GM19238 (cell line): ENCODE results near the gene TGM1.
A peak's percentile ranks its signal among the peaks of the same experiment; 100 is the strongest.
"Not testable (repeated sequence)": the region's sequence is repeated elsewhere in the genome, so short reads cannot be mapped to it uniquely, and the experiment has no call there.

ENCODE experiments used
- DNase-seq: peaks from one replicate; pipeline ENCODE4 v3.0.0; 2011; ENCODE audit warnings: low spot score; ENCODE audit not compliant: insufficient read length

TGM1 gene

DNA sequence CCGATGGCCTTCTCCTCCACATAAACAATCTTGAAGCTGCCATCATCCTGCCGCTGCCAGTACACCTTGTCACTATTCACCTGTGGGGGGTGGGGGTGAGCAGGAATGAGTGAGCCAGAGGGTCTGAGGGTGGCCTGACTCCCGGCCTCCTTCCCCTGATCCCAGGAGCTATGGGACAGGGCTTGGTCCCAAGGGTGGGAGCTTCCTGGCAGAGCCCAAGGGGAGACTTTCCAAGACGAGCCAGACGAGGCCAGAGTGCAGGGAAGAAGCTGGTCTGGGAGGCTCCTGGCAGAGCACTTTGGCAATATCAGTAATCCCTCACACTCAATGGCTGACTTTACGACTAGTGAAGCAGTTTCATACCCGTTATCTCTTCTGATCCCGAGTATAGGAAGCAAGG, 7.5 kb downstream of the TGM1 start:
- DNase-seq, result no peak

DNA sequence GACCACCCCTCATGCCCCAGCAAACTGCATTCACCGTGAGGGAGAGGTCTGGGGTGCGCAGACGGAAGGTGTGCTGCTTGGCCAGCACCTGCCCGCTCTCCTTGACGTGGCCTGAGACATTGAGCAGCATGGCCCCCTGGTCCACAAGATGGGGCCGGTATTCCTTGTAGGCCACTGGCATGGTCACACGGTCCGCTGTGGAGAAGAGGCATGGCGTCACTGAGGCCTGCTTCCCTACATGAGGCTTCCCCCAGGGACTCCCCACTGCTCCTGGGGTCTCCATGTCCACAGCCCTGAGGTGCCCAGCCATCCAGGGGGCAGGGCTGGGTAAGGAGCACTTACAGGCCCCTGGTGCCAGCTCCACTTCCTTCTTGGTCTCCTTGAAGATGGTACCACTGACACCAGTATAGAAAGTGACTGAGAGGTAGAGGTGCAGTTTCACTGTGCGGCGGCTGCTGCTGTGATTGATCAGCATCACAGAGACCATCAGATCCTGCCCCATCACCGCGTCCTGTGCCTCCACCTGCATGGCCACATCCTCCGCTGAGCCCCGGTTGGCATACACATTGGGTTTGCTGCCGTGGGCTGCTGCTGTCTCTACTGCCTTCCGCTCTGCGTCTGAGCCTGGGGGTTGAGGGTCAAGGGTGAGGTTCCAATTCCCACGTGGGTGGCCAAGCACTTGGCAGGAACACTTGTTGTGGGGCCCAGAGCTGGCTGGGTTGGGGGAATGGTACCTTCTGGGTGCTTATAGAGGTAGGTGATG, 8.2 kb downstream of the TGM1 start:
- DNase-seq, result no peak

DNA sequence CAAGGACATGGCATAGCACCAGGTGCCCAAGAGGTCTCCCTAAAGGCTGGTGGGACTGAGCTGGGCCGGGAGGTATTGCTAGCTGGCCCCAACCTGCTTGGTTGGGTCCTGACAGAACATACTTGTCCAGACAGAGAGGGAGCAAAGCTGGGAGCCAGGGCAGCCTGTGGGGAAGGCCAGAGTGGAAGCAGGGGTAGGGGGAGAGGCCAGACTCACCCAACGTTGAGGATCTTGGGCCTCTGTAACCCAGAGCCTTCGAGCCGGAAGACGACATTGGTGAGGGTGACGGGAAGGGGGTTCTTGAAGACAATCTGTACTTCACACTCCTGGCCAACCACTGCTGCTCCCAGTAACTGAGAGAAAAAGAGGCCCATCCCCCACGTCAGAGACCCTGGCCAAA, 9.0 kb downstream of the TGM1 start:
- no peak for DNase-seq

DNA sequence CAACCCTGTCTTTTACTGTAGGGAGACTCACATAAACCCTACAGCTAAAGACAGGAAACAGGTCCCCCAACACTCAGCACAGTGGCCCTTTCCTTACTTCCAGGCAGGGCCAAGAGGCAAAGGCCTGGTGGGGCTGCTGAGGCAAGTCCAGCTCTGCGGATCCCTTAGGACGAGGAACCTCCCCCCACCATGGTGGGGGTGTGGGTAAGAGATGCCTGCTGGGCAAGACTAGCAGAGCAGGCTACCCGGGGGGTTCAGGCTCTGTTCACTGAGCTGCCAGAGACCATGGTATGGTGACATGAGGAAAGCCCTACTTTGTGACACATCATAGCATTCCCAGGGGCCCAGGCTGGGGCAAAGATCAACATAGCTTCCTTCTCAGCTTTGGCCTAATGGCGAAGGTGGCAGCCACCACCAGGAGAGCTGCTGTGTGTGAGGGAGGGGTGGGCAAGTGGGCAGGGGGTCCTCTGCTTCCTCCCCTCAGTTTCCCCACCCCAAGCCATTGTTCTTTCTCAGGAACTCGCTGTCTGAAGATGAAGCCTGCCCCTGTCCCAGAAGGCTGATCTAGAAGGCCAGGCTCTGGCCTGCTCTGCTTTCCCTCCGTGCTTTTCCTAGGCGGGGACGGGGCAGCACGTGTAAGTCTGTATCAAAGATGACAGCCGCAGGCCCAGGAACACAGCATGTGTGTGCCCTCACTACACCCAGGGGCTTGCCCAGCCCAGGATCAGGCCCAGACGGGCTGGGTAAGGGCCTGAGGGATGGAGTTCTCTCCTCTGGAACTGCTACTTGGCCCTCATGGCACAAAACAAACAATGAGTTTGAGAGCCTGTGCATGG, 10.5 kb downstream of the TGM1 start:
- DNase-seq, result no peak

DNA sequence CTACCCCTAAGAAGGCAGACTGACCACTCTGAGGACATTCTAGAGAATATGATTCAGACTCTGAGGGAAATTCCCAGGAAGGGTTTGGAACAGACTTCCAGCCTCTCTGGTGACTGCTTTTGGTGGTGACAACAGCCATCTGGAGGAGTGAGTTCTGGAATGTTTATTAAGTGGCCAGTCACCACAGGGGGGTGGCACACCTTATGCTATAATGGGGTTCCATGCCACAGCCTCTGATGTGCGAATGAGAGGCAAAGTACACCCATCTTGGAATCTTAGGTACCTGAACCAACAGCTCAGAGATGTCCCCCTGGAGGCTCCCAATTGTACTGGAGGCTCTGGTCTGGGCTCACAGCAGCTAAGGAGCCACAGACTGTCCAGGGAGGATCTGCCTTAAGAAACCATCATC, 11.1 kb downstream of the TGM1 start:
- DNase-seq, result no peak

DNA sequence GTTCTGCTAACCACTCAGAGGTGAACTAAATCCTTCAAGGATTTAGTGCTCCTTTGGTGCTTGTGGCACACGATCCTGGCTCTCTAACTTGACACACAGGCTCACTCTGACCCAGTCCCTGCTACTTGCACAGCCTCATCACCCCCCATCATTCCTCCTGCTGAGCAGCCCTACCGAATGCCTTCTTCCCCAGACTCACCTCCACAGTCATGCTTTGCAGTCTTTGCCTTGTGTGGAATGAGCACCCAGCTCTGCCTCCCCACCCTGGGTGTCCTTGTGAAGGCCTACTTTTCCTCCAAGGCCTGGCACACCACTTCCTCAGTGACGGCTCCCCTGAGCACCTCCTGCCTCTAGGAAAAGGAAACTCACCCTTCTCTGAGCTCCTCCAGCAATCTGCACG, 12.6 kb downstream of the TGM1 start:
- DNase-seq, result no peak

DNA sequence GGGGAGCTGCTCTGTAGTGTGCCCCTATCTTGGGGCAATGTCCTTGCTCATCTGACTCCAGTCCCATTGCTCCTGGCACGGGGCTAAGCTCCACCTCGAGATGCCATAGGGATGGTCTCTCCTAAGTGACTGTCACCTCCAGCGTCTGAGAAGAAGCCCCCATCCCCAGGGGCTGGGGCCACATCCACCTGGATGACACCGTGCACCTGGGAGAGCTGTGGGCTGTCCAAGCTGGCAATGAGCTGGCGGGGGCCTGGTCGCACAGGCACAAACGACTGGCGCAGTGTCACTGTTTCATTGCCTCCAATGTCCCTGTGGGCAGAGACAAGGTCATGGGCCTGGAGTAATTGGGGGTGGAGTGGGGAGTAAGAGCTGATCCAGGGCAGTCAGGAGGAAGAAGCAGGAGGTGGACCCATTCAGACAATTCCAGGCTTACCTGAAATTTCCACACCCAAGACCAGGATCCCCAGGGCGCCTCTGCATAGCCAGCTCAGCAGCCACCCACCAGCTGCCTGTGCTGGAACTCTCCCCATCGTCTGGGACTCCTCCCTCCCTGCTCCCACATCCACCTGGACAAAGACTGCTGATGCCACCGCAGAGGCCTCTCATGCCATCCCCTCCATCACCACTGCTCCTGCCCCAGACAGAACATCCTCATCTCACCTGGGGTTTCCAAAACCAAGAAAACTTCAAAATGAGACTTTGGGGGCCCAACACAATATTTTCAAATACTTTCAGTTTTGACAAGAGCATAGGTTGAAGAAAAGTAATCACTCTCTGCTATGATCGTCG, 13.6 kb downstream of the TGM1 start:
- no peak for DNase-seq

DNA sequence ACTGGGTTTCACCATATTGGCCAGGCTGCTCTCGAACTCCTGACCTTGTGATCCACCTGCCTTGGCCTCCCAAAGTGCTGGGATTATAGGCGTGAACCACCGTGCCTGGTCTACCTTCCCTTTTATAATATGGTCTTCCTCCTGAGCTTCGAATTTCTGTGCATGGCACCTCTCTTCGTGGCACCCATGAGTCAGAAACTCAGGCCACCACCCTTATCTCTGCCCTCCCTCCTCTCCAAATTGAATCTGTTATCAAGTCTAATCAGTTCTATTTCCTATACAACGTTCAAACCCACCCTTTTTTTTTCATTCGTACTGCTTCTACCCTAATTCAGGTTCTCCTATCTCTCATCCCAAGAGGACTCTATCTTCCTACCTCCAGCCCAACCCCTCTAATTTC, 15.6 kb downstream of the TGM1 start:
- DNase-seq, result no peak

DNA sequence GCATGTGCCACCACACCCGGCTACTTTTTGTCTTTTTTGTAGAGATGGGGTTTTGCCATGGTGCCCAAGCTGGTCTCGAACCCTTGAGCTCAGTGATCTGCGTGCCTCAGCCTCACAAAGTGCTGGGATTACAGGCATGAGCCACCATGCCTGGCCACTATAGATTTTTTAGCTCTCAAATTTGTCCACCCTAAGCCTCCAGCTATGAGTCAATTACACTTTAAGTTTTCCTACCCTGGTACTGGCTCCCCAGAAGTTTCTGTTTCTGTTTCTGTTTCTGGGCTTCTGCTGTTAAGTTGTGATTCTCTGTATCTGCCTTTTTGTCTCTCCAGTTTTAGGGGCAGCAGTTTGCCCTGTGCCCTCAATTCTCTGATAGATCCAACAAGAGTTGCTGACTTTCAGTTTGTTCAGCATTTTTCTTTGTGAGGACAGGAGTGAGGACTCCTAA, 16.2 kb downstream of the TGM1 start:
- DNase-seq, result peak; percentile 56

DNA sequence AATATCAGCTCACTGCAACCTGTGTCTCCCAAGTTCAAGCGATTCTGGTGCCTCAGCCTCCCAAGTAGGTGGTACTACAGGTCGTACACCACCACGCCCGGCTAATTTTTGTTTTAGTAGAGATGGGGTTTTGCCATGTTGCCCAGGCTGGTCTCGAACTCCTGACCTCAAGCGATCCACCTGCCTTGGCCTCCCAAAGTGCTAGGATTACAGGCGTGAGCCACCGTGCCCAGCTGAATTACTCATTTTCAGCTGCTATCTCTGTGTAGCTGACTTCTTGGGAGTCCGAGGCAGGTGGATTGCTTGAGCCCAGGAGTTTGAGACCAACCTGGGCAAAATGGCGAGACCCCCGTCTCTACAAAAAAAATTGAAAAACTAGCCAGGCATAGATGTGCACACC, 17.6 kb downstream of the TGM1 start:
- DNase-seq, result not testable (repeated sequence)

DNA sequence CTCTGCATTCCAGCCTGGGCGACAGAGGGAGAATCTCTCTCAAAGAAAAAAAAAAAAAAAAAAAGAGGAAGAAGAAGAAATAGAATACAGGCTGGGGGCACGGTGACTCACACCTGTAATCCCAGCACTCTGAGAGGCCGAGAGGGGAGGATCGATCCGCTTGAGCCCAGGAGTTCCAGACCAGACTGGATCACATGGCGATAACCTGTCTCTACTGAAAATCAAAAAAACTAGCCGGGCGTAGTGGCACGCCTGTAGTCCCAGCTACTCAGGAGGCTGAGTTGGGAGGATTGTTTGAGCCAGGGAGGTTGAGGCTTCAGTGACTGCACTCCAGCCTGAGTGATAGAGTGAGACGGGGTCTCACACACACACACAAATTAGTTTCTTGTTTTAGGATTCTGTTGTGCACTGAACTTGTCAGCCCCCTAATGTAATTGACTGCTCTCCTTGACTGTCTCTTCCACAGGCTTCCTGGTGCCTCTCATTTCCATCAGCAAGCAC, 19.6 kb downstream of the TGM1 start:
- no peak for DNase-seq

DNA sequence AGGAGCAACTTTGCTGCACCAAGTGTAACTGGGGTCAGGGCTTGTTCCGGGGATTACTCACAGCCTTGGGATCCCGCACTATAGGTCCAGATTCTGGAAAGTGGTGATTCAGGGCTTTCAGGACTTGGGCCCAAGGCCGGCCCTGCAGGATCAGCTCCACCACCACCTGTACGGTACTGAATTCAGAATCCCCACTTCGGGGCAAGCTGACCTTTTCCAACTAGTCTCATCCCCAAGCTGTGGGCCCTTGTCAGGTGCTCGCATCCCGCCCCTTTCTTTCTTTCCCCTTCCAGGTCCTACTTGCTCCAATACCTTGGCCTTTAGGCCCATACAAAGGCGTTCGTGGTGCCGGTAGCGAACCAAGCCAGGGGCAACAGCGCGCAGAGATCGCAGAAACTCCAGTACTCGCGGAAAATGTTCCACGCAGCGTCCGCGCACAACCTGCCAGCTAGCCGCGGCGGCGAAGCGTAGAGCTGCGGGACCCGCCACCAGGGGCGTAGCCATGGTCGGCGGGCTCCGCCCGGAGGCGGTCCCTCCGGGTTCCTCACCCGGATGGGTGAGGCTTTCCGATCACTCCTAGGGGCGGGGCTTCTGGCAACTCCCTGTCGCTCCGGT, 21.0 kb downstream of the TGM1 start:
- DNase-seq, result peak; percentile 94

DNA sequence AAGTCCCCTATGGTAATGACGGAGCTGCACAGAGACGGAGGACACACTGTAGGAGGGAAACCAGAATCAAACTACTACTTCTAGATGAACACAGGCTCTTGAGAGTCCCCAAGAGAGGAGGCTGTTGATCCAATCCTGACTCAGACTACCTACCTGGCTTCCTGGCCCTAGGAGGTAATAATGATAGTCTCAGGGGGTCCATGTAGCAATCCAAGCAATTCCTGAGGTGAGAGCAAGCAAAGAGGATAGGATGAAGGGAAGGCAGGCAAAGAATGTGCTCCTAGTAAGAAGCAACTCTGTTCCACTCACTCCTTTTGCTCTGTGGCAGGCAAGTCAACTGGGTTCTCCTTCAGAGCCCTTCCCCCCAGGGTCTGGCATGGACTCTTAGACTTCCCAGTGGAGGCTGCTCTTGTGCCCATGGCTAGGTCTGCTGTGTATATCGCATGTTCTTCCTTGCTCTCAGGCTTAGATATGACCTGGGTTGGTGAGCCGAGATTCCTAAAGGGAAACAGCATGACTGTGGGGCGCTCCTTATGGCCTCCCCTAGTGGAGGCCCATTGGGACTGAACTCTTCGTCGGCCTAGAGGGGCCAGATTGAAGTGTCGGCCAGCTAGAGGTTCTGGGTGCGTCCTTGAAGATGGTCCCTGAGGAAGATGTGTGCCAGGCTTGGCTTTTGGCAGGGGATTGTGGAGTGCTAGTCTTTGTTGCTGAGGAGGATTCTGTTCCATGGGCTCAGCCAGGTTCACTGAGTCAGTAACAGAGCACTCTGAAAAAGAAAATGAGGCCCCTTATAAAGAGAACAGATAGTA, 22.7 kb downstream of the TGM1 start:
- DNase-seq, result no peak

DNA sequence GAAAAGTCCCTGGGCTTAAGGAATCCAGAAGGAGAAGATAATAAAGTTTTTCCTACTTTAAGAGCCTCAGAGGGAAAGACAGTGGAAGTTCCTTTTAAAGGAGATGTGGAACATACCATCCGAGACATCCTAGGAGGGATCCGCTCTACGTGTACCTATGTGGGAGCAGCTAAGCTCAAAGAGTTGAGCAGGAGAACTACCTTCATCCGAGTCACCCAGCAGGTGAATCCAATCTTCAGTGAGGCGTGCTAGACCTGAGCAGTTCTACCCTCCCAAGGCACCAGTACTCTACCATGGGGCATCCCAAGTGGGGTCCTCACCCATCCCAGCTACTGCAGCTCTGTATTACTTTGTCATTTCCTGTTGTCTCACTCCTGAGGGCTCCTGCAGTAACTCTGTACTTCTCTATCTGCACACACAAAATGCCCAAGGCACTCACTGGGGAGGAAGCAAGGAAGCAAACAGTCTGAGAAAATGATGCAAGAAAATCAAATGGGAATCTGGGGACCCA, 24.4 kb downstream of the TGM1 start:
- DNase-seq, result no peak

DNA sequence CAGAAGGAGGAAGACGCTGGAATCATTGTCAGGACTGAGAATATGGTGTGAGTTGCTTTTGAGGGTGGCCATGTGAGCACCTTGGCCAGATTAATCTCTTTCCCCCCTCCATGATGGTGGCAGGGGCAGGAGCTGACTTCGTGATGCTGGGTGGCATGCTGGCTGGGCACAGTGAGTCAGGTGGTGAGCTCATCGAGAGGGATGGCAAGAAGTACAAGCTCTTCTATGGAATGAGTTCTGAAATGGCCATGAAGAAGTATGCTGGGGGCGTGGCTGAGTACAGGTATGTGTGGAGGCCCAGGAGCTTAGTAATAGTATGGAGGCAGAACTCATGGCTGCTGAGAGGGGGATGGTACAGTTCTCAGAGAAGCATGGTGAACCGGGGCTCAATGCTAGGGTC, 24.9 kb downstream of the TGM1 start:
- DNase-seq, result no peak

DNA sequence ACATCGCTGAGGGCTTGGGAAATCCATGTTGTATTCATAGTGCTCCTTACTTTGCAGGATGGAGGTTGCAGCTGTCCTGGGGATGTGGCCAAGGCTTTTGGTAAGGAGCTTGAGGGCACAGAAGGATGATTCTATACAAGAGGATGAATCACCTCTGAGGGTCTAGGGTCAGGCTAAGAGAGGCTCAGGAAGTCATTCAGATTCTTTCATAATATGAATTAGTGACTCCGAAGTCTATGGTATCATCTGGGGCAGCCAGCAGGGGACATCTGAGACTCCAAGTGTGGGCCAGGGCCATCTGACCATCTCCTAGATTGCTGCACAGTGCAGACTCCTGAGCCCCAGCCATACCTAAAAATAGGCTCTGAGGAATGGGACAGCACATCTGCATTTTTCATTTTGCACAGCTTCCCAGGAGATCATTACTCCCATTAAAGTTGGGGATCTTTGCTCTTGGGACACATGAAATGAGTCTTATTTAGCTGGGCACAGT, 25.5 kb downstream of the TGM1 start:
- DNase-seq, result no peak

DNA sequence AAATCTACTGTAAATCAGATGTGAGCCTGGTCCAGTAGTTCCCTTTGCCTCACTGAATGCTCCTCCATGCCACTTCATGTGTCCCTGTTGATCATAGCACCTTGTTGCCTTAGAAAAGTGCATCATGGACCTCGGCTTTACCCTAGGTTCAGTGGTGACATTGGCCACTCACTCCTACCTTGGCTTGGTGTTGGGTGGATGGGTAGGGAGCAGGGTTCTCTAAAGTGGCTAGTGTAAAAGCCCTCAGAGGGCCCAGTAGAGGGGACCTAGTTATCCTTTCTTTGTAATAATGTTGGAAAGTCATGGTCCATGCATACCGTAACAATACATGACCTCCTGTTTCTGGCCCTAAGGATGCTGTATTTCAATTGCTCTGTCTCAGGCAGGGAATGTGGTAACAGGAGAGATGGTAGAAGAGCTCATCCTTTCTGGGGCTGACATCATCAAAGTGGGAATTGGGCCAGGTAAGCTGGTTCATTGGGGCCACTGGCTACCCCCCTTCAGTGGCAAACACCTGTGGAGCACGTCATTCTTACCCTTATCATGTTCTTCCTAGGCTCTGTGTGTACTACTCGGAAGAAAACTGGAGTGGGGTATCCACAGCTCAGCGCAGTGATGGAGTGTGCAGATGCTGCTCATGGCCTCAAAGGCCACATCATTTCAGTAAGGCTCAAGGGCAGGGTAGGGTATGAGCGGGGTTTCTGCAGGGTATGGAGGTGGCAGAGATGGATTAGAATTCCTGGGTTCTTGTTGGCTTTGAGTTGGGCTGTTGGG, 26.1 kb downstream of the TGM1 start:
- DNase-seq, result no peak

DNA sequence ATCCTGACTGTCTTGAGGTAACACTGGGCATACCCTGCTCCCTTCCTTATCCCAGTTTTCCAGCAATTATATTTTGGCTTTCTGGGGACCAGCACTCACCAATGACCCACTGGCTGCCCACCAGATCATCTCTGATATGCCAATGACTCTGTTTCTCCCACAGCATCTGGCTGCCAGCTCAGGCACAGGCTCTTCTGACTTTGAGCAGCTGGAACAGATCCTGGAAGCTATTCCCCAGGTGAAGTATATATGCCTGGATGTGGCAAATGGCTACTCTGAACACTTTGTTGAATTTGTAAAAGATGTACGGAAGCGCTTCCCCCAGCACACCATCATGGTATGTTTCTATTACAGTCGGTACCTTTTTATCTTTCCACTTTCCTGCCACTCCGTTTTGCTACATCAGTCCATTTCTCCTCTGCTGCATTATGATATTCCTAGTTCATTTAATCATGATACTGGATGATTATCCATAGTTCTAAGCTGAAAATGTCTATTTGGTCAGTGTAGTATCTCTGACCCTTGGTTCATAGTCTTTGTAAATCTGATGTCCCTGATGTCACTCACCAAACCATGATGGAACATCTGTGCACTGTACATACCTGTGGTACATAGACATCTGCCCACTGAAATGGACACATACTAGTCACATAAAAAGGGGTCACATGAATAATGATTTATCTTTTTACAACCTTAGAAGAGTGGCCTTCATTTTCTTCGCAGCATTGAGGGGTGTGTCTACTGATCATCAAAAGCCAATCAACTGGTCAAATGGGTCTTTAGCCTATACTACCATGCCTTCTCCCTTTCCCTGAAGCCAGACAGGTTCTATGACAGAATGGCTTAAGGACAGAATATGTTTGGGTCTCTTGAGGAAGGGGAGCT, 26.9 kb downstream of the TGM1 start:
- no peak for DNase-seq
